Endodermal cell (in vitro differentiated cells): Measurements from ENCODE around the gene IL15RA. TPM values are rescaled to one million over a fixed set of nuclear protein-coding genes. Genes with fewer than 3 reads are reported as not detected.

ENCODE experiments used
- DNase-seq: peaks from one replicate; pipeline ENCODE4 v3.0.0-alpha.2; 2017
- H3K27ac ChIP-seq: 2 replicates; pipeline ENCODE4 v1.5.1; 2013; ENCODE audit warnings: mild to moderate bottlenecking, low read depth, low read length, moderate library complexity
- H3K27me3 ChIP-seq: 2 replicates; pipeline ENCODE4 v1.6.1; 2013; ENCODE audit warnings: mild to moderate bottlenecking, low read length, moderate library complexity; ENCODE audit not compliant: insufficient read depth, control insufficient read depth, poor library complexity, severe bottlenecking
- H3K36me3 ChIP-seq: 2 replicates; pipeline ENCODE4 v1.7.0; 2013; ENCODE audit warnings: mild to moderate bottlenecking, low read length, moderate library complexity; ENCODE audit not compliant: control insufficient read depth, insufficient read depth
- H3K4me1 ChIP-seq: one replicate; pipeline ENCODE4 v1.7.0; 2013; ENCODE audit warnings: low read length; ENCODE audit not compliant: control insufficient read depth, insufficient read depth
- H3K4me3 ChIP-seq: 2 replicates; pipeline ENCODE4 v1.5.1; 2013; ENCODE audit warnings: mild to moderate bottlenecking, low read length, moderate library complexity
- H3K9ac ChIP-seq: 2 replicates; pipeline ENCODE4 v1.6.1; 2013; ENCODE audit warnings: mild to moderate bottlenecking, low read length, moderate library complexity; ENCODE audit not compliant: poor library complexity, severe bottlenecking; ENCODE audit errors: extremely low read depth
- H3K9me3 ChIP-seq: 2 replicates; pipeline ENCODE4 v1.6.1; 2013; ENCODE audit warnings: mild to moderate bottlenecking, low read length, moderate library complexity; ENCODE audit not compliant: control insufficient read depth
- H3K27ac Mint-ChIP-seq: 2 replicates; pipeline ENCODE4 v1.8.0; 2020; ENCODE audit warnings: mixed read lengths
- H3K27me3 Mint-ChIP-seq: 2 replicates; pipeline ENCODE4 v1.8.0; 2021; ENCODE audit warnings: mild to moderate bottlenecking, mixed read lengths; ENCODE audit not compliant: insufficient read depth
- H3K36me3 Mint-ChIP-seq: 2 replicates; pipeline ENCODE4 v1.8.0; 2020; ENCODE audit warnings: low read depth, mixed read lengths
- H3K4me1 Mint-ChIP-seq: 2 replicates; pipeline ENCODE4 v1.8.0; 2020; ENCODE audit warnings: mixed read lengths
- H3K4me3 Mint-ChIP-seq: 2 replicates; pipeline ENCODE4 v1.8.0; 2020; ENCODE audit warnings: mild to moderate bottlenecking, moderate library complexity, mixed read lengths
- H3K9me3 Mint-ChIP-seq: 2 replicates; pipeline ENCODE4 v1.8.0; 2020; ENCODE audit warnings: mild to moderate bottlenecking, mixed read lengths
- whole genome bisulfite sequencing, 2 experiments: methylation state at CpG; one replicate each; pipeline versions ENCODE4 v1.1.5 to v1.1.7; 2013; ENCODE audit warnings: missing lambda C conversion rate in 2 of 2, mixed read lengths in 1 of 2; ENCODE audit not compliant: insufficient coverage in 1 of 2, insufficient read length in 1 of 2; 5-methylcytosine and 5-hydroxymethylcytosine counted together
- total RNA-seq, 2 donors: library from RNA; stranded (reverse); fragmentation: NEBNext Ultra II Directional in 1 of 2; extraction: Animal tissue kit (Norgen Biotek cat#: 25700) in 1 of 2; gene quantifications; 2 replicates in 1 of 2; 3 replicates in 1 of 2; pipeline ENCODE4 v1.2.1, GENCODE V29; 2021
- TF ChIP-seq, protein P1 (sequence below): fragments of 200-600 bp; sonication (generic); conservative IDR thresholded peaks from 2 replicates; pipeline ENCODE4 v1.5.0; 2021; ENCODE audit warnings: antibody characterized with exemption, mild to moderate bottlenecking

The IL15RA gene
- total RNA-seq, 2 donors from 2014 or later = 0.35 to 0.37 TPM

- Histone ChIP-seq H3K27me3 (no peaks in the 10 kb centered on the region), H3K9me3 (no peaks in the 10 kb centered on the region), H3K27ac (no peak overlapping the region), H3K4me1 (peaks cover 8% of the 10 kb centered on the region), H3K36me3 (no peaks in the 10 kb centered on the region), H3K4me3 (no peak overlapping the region), H3K9ac (no peak overlapping the region)
- no peak for DNase-seq
- Mint-ChIP-seq H3K4me1 (peaks cover 4% of the 10 kb centered on the region), H3K27ac (no peak overlapping the region), H3K27me3 (peaks cover 4% of the 10 kb centered on the region), H3K36me3 (no peaks in the 10 kb centered on the region), H3K9me3 (no peaks in the 10 kb centered on the region), H3K4me3 (no peak overlapping the region)
- WGBS, 2 experiments = 89 to 95% methylated on average over 3 to 8 of the region's 8 CpGs
- TF ChIP-seq, protein P1, sequence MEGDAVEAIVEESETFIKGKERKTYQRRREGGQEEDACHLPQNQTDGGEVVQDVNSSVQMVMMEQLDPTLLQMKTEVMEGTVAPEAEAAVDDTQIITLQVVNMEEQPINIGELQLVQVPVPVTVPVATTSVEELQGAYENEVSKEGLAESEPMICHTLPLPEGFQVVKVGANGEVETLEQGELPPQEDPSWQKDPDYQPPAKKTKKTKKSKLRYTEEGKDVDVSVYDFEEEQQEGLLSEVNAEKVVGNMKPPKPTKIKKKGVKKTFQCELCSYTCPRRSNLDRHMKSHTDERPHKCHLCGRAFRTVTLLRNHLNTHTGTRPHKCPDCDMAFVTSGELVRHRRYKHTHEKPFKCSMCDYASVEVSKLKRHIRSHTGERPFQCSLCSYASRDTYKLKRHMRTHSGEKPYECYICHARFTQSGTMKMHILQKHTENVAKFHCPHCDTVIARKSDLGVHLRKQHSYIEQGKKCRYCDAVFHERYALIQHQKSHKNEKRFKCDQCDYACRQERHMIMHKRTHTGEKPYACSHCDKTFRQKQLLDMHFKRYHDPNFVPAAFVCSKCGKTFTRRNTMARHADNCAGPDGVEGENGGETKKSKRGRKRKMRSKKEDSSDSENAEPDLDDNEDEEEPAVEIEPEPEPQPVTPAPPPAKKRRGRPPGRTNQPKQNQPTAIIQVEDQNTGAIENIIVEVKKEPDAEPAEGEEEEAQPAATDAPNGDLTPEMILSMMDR = no peak
Observed at GRCh38 chr10:6017781-6018354, 40.5 kb upstream of the IL15RA start.

DNA sequence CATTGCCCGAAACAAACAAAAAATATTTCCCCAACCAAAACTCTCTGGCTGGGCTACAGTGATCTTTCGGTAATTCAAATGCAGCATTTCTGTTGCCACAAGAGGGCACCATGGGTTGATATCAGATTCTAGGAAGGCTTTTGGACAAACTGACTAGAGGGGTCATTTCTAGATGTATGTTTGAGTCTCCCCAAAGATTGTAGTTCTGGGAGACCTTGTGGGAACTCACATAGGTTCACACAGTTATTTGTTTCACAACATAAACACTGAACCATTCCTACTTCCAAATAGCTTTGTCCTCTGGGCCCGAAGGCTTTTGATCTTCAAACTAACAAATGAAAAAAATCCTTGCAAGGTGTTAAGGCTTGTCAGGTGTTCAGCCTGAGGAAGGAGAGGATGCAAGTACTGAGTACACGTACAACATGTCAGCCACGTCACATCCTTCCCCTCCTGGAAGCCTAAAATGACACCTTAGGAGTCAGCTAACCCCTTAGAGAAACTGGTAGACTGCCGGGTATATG lies 37.0 kb upstream of the IL15RA start:
- Histone ChIP-seq H3K9me3 (no peaks in the 10 kb centered on the region), H3K27ac (no peak overlapping the region), H3K4me3 (no peak overlapping the region), H3K27me3 (no peaks in the 10 kb centered on the region), H3K9ac (no peak overlapping the region), H3K36me3 (no peaks in the 10 kb centered on the region), H3K4me1 (peaks cover 8% of the 10 kb centered on the region)
- Mint-ChIP-seq H3K4me3 (no peak overlapping the region), H3K27ac (no peak overlapping the region), H3K9me3 (no peaks in the 10 kb centered on the region), H3K4me1 (peaks cover 4% of the 10 kb centered on the region), H3K36me3 (no peaks in the 10 kb centered on the region), H3K27me3 (peaks cover 4% of the 10 kb centered on the region)
- TF ChIP-seq, protein P1 = peak; percentile 88
- WGBS, 2 experiments = 55 to 59% methylated on average over 3 to 6 of the region's 6 CpGs
- peak; percentile 85 for DNase-seq

DNA sequence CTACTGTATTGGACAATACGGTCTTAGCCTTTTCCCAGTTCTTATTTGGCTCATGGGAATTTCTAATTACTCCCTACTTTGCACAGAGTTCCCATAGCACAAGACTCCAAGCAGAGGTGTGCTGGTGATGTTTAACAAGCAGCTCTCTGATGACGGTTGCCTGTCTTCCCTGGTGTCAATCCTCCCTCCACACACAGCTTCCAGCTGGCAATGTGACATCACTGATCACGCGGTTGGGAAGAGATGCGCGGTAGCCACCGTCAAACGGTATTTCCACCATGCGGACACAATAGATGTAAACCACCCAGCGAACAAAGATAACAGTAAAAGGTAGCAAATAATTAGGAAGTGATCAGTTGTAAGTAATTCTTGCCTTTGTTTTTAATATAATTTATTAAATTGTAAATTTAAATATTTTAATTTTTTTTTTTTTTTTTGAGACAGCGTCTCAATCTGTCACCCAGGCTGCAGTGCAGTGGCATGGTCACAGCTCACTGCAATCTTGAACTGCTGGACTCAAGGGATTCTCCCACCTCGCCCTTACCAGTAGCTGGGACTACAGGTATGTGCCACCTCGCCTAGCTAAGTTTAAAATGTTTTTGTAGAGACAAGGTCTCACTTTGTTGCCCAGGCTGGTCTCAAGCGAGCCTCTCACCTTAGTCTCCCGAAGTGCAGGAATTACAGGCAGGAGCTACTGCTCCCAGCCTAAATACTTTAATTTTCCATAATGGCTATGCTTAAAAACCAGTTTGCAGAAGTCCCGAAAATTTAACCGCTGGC lies 36.3 kb upstream of the IL15RA start:
- Histone ChIP-seq H3K27ac (no peak overlapping the region), H3K9ac (no peak overlapping the region), H3K36me3 (no peaks in the 10 kb centered on the region), H3K4me1 (peaks cover 8% of the 10 kb centered on the region), H3K9me3 (no peaks in the 10 kb centered on the region), H3K4me3 (no peak overlapping the region), H3K27me3 (no peaks in the 10 kb centered on the region)
- Mint-ChIP-seq H3K4me1 (peaks cover 4% of the 10 kb centered on the region), H3K27ac (no peak overlapping the region), H3K36me3 (no peaks in the 10 kb centered on the region), H3K27me3 (peaks cover 2% of the 10 kb centered on the region), H3K9me3 (no peaks in the 10 kb centered on the region), H3K4me3 (no peak overlapping the region)
- TF ChIP-seq, protein P1 = no peak
- DNase-seq = no peak
- WGBS, 2 experiments = 87% methylated on average over 9 to 17 of the region's 17 CpGs
